HepG2 (cell line): ENCODE measurements around the gene PRR35. TPM values are rescaled to one million over a fixed set of nuclear protein-coding genes. Genes with fewer than 3 reads are reported as not detected.

Experiments used
- DDIT3 ChIP-seq: sonication (generic); formaldehyde crosslinking; IDR thresholded peaks from 2 replicates; pipeline ENCODE4 v1.4.0; 2020; ENCODE audit warnings: mild to moderate bottlenecking, missing genetic modification reagents
- KLF15 ChIP-seq: sonication (generic); formaldehyde crosslinking; IDR thresholded peaks from 2 replicates; pipeline ENCODE4 v1.8.1; 2023; ENCODE audit warnings: borderline replicate concordance, mild to moderate bottlenecking, inconsistent platforms, missing genetic modification reagents, mixed read lengths
- KLF16 ChIP-seq, 2 experiments: sonication (generic) in 1 of 2; formaldehyde crosslinking in 1 of 2; IDR thresholded peaks; 2 replicates each; pipeline versions ENCODE4 v1.6.1 to v1.8.0; 2016 to 2023; ENCODE audit warnings: missing genetic modification reagents in 2 of 2, missing compliant biosample characterization in 1 of 2
- LCORL ChIP-seq, 2 experiments: fragments of 450-650 bp in 1 of 2; sonication (generic) in 1 of 2; formaldehyde crosslinking in 1 of 2; IDR thresholded peaks; 2 replicates each; pipeline versions ENCODE4 v1.5.0 to v1.6.1; 2017 to 2020; ENCODE audit warnings: antibody characterized with exemption in 1 of 2, missing genetic modification reagents in 1 of 2
- MAX ChIP-seq: IDR thresholded peaks from 2 replicates; pipeline ENCODE4 v1.6.1; 2012; ENCODE audit warnings: inconsistent platforms
- MTERF4 ChIP-seq: sonication (generic); formaldehyde crosslinking; IDR thresholded peaks from 2 replicates; pipeline ENCODE4 v1.8.0; 2023; ENCODE audit warnings: mild to moderate bottlenecking, missing genetic modification reagents
- NR2C2 ChIP-seq: sonication (generic); formaldehyde crosslinking; IDR thresholded peaks from 2 replicates; pipeline ENCODE4 v1.4.0; 2020; ENCODE audit warnings: missing genetic modification reagents, mild to moderate bottlenecking, moderate library complexity, borderline replicate concordance
- PAXIP1 ChIP-seq: sonication (generic); formaldehyde crosslinking; conservative IDR thresholded peaks from 2 replicates; pipeline ENCODE4 v1.4.0; 2020; ENCODE audit warnings: mild to moderate bottlenecking, missing genetic modification reagents, moderate library complexity
- PRDM4 ChIP-seq: sonication (generic); formaldehyde crosslinking; IDR thresholded peaks from 2 replicates; pipeline ENCODE4 v1.9.0; 2021; ENCODE audit warnings: missing genetic modification reagents, borderline replicate concordance
- PREB ChIP-seq: sonication (generic); formaldehyde crosslinking; IDR thresholded peaks from 2 replicates; pipeline ENCODE4 v1.4.0; 2020; ENCODE audit warnings: missing genetic modification reagents
- RFX1 ChIP-seq: fragments of 450-650 bp; IDR thresholded peaks from 2 replicates; pipeline ENCODE4 v1.6.1; 2017
- RORA ChIP-seq: sonication (generic); formaldehyde crosslinking; IDR thresholded peaks from 2 replicates; pipeline ENCODE4 v1.5.0; 2020; ENCODE audit warnings: mild to moderate bottlenecking, missing genetic modification reagents, moderate library complexity
- TAF1 ChIP-seq: sonication (generic); formaldehyde crosslinking; IDR thresholded peaks from 2 replicates; pipeline ENCODE4 v1.4.0; 2020; ENCODE audit warnings: missing genetic modification reagents
- ZFYVE20 ChIP-seq: sonication (generic); formaldehyde crosslinking; IDR thresholded peaks from 2 replicates; pipeline ENCODE4 v1.8.0; 2023; ENCODE audit warnings: low read depth, mild to moderate bottlenecking, moderate library complexity, missing genetic modification reagents, borderline replicate concordance
- ZNF225 ChIP-seq: sonication (generic); formaldehyde crosslinking; IDR thresholded peaks from 2 replicates; pipeline ENCODE4 v1.4.0; 2020; ENCODE audit warnings: mild to moderate bottlenecking, missing genetic modification reagents
- ZNF552 ChIP-seq: sonication (generic); formaldehyde crosslinking; IDR thresholded peaks from 2 replicates; pipeline ENCODE4 v1.9.0; 2022; ENCODE audit warnings: missing genetic modification reagents, mild to moderate bottlenecking, borderline replicate concordance
- ZSCAN21 ChIP-seq: sonication (generic); formaldehyde crosslinking; IDR thresholded peaks from 2 replicates; pipeline ENCODE4 v1.8.0; 2022; ENCODE audit warnings: mild to moderate bottlenecking, missing genetic modification reagents, moderate library complexity, borderline replicate concordance
- ZSCAN31 ChIP-seq: sonication (generic); formaldehyde crosslinking; IDR thresholded peaks from 2 replicates; pipeline ENCODE4 v1.5.0; 2020; ENCODE audit warnings: low read depth, mild to moderate bottlenecking, missing genetic modification reagents
- polyA plus RNA-seq, 8 experiments: library from polyadenylated mRNA; depleted of rRNA in 3 of 8; stranded (reverse) in 7 of 8; unstranded in 1 of 8; fragments of >200 nt; fragmentation: Illumina TruSeq in 4 of 8; extraction: Trizol in 4 of 8; gene quantifications; 2 replicates each; pipeline versions ENCODE4 v1.2.1 to v1.2.3, GENCODE V29; 2011 to 2016; ENCODE audit warnings: low read depth in 4 of 8, missing spikeins in 1 of 8, mixed read lengths in 1 of 8; ENCODE audit not compliant: insufficient read depth in 1 of 8
- total RNA-seq, 5 experiments: library from RNA; depleted of rRNA; stranded (reverse); fragments of >200 nt; fragmentation: Illumina TruSeq; extraction: Trizol; gene quantifications; 2 replicates each; pipeline ENCODE4 v1.2.3, GENCODE V29; 2016; ENCODE audit warnings: low read depth in 1 of 5

The PRR35 gene
- total and polyA plus RNA-seq, 2 of the 13 experiments (the other 11 are each of a cell fraction or from before 2014, with no cell fraction given): 0.07 to 0.16 TPM

GRCh38 chr16:527015-527903, 32.9 kb upstream of the PRR35 start, which contains the start of gene CAPN15 (continued):
- TF ChIP-seq ZSCAN31 (CRISPR knock-in tag) (peak; percentile 42; the same call in 1 of the 2 replicates), PREB (CRISPR knock-in tag) (0 out of 2 replicates have a peak, but pooled peaks have one; percentile 13), ZNF552 (peak; percentile 18; the same call in 1 of the 2 replicates), NR2C2 (CRISPR knock-in tag) (peak; percentile 84), MTERF4 (CRISPR knock-in tag) (peak; percentile 89), TAF1 (peak; percentile 76; the same call in 1 of the 2 replicates), RFX1 (no peak), ZSCAN21 (no peak; the same call in 1 of the 2 replicates), PAXIP1 (CRISPR knock-in tag) (peak; percentile 29; the same call in 1 of the 2 replicates), RORA (no peak), DDIT3 (CRISPR knock-in tag) (no peak), ZFYVE20 (CRISPR knock-in tag) (0 out of 2 replicates have a peak, but pooled peaks have one; percentile 78), KLF15 (CRISPR knock-in tag) (peak; percentile 16; the same call in 1 of the 2 replicates), LCORL (IDR thresholded peaks at IDR 0.05) (no peak), LCORL (CRISPR knock-in tag; IDR thresholded peaks at IDR 0.05) (no peak), KLF16 (CRISPR knock-in tag; IDR thresholded peaks at IDR 0.05) (peak in 1 of 2 experiments; percentile 42; a peak in 1 of 4 replicates), PRDM4 (CRISPR knock-in tag) (no peak), ZNF225 (CRISPR knock-in tag) (peak; percentile 61; the same call in 1 of the 2 replicates), MAX (peak; percentile 58)
